ENCODE results near the gene SPEM3.
"Not testable (repeated sequence)": the region's sequence is repeated elsewhere in the genome, so short reads cannot be mapped to it uniquely, and the experiment has no call there.

Gene SPEM3

GRCh38 chr17:7443499-7444485 is 15.1 kb downstream of the SPEM3 start:
- no peak for DNase-seq

DNA sequence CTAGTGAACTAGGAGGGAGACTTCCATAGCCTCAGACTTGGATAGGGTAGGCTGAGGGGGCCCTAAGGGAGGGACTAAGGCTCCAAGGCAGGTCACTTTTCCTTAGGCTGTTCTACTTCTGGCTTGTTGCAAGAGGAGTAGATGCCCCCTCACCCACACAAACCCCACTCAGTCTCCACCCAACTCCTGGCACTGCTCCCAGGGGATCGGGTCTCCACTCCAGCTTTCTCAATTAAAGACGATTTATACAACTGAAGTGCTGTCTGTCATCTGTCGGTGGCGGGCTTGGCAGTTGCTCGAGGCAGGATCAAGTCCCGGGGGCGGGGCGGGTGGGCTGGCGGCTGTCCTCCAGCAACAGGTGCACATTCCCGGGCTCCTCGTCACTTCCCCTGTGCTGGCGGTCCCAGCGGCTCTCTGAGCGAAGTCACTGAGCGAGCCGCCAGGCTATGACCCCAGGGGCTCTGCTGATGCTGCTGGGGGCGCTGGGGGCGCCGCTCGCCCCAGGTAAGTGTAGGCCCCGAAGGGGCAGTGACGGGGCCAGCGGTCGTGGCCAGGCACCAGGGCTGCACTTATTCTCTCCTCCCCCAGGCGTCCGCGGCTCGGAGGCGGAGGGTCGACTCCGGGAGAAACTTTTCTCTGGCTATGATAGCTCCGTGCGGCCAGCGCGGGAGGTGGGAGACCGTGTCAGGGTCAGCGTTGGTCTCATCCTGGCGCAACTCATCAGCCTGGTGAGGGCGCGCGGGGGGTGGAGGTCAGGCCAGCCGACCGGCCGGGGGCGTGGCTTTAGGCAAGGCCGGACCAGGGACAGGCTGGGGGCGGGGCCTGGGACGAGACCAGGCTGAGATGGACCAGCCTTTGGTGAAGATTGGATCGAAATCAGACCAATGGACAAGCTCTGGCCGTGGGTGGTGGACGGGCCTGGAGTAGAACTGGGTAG is 16.3 kb downstream of the SPEM3 start, which contains the start of gene CHRNB1:
CHRNB1 (plus strand) TSS at position 380 of the 937 bp plus-strand sequence; CDS start at position 447, 67 bp downstream.
- no peak for DNase-seq

DNA sequence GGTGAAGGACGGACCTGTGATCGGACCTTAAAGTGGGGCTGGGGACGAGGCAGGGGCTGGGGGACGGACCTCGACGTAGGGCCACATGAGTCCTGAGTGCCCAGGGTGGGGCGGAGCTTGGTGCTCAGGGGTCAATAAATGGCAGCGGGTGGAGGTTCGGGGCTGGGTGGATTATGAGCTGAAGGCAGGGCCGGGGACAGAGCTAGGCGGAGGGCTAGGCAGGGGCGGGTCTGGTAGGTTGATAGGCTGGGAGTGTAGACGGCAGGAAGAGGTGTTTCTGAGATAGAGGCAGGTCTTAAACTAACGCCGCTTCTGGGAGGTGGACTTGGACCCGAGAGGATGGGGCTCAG is 16.9 kb downstream of the SPEM3 start:
- DNase-seq = peak in 1 of 4 experiments; percentile 14

DNA sequence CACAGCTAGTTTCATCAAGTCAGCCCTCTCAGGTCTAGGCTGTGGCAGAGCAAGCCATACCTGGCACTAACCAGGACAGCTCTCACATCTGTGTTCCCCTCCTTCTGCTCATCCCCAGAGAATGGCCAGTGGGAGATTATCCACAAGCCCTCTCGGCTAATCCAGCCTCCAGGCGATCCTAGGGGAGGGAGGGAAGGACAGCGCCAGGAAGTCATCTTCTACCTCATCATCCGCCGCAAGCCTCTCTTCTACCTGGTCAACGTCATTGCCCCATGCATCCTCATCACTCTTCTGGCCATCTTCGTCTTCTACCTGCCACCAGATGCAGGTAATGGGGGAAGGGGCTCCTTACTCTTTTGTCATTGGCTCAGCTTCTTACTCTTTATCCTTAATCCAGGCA is 19.8 kb downstream of the SPEM3 start:
- no peak for DNase-seq

GRCh38 chr17:7459961-7460545 is 31.4 kb downstream of the SPEM3 start:
- DNase-seq = no peak

DNA sequence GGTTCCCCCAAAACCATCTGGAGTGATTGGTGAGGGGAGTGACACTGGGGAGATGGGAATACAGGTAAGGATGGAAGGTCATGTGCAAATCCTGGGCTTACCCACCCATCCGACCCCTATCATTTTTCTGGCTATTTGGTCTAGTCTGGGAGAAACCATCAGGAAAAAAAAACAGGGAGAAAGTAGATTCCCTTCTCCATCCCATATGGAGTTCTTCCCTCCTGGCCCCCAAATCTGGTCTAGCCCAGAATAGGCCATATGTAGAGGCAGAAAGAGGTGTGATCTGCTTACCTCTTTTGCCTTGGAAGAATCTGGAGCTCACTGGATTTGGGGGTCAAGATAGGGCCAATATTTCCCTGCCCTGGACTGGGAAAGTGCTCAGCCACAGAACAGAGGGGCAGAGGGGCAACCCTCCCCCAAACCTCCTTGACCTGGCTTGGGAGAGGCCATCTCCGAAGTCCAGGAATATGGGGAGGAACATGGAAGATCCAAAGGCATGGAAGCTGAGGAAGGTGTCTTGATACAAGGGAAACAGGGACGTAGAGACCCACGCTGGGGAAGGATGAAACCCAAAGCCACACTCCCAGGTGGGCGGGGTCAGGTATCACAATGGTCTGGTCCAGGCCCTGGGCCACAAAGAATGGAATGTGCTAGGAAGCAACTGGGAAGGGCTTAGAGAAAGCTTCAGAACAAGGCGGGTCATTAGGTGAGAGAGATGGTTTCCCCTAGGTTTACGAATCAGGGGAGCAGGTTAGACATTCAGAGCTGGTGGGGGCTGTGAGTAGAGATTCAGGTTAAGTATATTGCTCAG is 32.4 kb downstream of the SPEM3 start:
- DNase-seq = no peak

GRCh38 chr17:7462474-7463371 is 34.1 kb downstream of the SPEM3 start:
- no peak for DNase-seq

DNA sequence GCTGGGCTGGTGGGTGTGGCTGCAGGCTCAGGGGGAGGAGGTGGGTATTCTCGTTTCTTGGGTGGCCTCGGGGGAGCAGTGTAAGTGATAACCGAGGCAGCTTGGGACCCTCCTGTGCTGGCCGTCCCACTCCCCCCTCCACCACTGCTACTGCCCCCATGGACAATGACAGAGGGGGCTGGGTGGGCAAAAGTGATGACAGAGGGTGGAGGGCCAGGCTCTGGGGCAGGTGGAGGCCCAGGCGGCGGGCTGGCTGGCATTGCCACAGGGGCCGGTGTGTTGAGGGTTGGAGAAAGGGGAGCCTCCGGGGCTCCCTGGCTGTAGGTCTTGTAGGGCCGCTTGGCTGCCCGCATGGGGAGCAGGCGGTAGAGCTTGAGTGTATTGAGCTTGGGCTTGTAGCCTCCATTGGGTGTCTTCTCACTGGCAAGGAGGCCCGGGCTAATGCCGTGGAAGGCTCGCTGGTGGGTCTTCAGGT is 34.8 kb downstream of the SPEM3 start:
- DNase-seq = no peak

- no peak for DNase-seq
Measured at GRCh38 chr17:7464081-7464480, 35.4 kb downstream of the SPEM3 start.

DNA sequence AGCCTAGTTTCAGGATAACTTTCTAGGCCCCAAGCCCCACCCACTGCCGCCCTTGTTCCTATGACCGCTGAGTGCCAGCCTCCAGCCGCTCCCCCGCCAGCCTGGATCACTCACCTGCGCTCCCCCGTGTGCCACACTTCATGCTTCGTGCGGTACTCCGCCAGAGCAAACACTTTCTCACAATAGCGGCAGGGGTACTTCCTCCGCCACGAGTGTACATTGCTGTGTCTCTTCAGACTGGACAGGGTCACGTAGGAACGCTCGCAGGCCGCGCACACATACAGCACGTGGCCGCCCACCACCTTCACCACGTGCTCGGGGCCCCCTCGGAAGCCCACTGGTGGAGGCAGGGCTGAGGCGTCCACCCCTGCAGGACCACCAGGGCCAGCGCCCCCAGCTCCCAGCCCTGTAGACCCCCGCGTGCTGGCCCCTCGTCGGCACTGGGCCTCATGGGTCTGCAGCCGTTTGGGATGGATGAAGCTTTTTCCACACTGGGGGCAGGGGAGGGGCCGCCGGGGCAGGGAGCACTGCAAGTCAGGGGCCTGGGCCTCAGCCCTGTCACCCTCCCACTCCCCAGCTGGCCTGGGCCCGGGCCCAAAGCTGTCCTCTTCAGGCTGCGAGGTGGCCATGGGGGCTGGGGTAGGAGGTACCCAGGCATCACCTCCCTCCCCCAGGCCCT is 37.1 kb downstream of the SPEM3 start:
- DNase-seq = no peak

DNA sequence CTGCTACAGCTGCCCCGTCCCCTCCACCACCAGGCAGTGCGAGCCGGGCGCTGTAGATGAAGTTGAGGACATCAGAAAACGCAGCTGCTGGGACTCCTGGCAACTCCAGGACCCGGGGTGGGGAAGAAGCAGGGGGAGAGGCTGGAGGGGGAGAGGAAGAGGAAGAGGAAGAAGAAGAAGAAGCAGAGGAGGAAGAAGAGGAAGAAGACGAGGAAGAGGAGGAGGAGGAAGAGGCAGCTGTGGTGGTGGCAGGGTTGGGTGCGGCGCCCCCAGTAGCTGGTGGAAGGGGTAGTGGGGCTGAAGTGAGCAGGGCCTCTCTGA is 37.6 kb downstream of the SPEM3 start:
- no peak for DNase-seq

DNA sequence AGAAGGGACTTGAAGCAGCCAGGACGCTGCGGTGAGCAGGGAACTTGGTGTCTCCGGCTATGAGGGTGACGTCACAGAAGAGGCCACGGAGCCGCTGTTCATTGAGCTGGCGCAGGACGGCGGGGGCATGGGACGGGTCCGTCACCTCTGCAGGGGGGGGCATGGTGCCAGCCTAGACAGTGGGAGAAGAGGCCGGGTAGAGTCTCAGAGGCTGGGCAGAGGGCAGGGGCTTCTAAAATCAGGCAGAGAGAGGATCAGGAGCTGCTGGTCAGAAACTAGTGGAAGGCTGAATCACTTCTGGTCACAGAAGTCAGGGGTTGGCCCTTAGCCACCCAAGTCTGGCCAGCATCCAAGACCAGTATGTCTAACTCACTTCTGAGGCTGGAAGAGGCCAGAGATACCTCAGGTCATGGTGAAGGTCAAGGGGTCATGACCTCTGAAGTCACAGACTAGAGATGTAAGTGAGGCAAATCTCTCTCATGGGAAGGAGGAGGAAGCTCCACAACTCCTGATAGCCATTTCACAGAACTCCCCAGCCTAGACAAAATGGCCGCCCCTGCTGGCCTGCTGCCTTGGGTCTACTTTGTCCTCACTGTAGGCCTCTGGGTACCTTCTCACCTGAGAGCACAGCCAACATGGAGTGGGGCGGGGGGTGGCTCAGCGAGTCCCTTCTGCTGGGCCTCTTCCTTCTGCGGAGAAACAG is 38.1 kb downstream of the SPEM3 start:
- DNase-seq = no peak

GRCh38 chr17:7467498-7467897 is 38.8 kb downstream of the SPEM3 start:
- no peak for DNase-seq

DNA sequence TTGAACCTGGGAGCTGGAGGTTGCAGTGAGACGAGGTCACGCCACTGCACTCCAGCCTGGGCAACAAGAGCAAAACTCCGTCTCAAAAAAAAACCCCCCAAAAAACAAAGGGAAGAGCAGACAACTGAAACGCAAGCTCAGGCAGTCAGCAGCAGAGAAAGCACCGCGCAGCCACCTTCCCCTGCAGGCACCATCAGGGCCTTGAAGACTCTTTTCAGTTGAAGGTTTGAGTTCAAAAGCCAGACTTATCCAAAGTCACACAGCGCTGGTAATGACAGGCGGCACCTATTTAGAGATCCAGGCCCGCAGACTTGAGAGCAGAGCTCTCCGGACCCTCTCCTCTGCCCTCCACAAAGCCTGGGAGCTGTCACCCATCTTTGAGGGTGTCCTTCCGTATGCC is 39.6 kb downstream of the SPEM3 start:
- no peak for DNase-seq

DNA sequence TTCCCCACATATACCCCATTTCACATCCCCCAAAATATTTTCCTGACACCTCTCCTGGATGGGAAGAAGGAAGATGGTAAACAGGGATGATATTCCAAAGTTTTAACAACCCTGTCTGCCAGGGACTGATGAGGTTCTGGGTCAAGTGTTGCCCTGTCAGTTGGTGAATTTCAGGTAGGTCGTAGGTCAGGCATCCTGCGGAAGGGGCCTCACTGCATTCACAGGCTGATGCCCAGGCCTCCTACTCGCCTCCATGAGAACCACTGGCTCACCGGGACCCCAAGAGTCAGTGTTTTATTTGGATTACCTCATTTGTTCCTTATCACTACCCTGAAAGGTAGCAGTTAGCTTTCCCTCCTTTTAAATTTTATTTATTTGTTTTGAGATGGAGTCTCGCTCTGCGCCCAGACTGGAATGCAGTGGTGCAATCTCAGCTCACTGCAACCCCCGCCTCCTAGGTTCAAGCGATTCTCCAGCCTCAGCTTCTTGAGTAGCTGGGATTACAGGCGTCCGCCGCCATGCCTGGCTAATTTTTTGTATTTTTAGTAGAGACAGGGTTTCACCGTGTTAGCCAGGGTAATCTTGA is 40.2 kb downstream of the SPEM3 start:
- DNase-seq = no peak

DNA sequence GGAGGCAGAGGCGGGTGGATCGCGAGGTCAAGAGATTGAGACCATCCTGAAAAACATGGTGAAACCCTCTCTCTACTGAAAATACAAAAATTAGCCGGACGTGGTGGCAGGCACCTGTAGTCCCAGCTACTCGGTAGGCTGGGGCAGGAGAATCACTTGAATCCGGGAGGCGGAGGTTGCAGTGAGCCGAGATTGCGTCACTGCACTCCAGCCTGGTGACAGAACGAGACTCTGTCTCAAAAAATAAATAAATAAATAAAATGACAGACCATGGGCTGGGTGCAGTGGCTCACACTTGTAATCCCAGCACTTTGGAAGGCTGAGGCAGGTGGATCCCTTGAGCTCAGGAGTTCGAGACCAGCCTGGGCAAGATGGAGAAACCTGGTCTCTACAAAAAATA is 41.2 kb downstream of the SPEM3 start:
- not testable (repeated sequence) for DNase-seq

GRCh38 chr17:7470457-7470973 is 41.9 kb downstream of the SPEM3 start:
- DNase-seq = not testable (repeated sequence)

- DNase-seq = no peak
Measured at GRCh38 chr17:7471729-7472128, 43.1 kb downstream of the SPEM3 start.

DNA sequence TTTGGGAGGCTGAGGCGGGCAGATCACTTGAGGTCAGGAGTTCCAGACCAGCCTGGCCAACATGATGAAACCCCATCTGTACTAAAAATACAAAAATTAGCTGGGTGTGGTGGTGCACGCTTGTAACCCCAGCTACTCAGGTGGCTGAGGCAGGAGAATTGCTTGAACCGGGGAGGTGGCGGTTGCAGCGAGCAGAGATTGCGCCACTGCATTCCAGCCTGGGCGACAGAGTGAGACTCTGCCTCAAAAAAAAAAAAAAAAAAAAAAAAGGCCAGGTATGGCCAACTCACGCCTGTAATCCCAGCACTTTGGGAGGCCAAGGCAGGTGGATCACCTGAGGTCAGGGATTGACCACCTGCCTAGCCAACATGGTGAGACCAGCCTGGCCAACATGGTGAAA is 46.1 kb downstream of the SPEM3 start:
- DNase-seq = not testable (repeated sequence)
